Upper lobe of left lung (tissue), 4 donors: ENCODE measurements around the gene NPPC.

Source experiments
- POLR2AphosphoS5 ChIP-seq, 2 donors: sonication (generic); formaldehyde crosslinking; IDR thresholded peaks; one replicate each; pipeline ENCODE4 v1.5.1; 2017; ENCODE audit warnings: antibody characterized with exemption in 2 of 2
- TF ChIP-seq, protein P1 (sequence below), 6 experiments: fragments of 450-650 bp in 4 of 6; fragments of 200-600 bp in 2 of 6; sonication (generic) in 2 of 6; IDR thresholded peaks; one replicate each; pipeline ENCODE4 v1.5.1; 2016 to 2019; ENCODE audit warnings: antibody characterized with exemption in 6 of 6

DNA sequence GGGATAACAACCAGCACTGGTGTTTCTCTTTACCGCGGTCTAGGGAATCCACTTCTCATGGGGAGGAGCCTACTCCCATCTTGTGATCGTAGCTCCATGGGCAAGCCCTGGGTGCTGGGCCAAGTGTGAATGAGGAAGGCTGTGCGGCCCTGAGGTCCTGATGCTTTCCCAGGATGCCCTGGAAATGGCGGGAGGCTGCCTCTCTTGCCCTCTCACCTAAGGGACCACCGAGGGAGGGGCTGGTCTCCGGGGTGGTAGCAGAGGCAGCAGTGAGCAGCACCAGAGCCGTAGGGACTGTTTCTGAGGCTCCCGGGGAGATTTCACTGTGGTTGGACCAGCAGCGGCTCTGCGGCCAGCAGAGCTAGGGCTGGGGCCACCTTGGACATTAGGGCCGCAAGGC is 15.5 kb upstream of the NPPC start:
- TF ChIP-seq, protein P1, sequence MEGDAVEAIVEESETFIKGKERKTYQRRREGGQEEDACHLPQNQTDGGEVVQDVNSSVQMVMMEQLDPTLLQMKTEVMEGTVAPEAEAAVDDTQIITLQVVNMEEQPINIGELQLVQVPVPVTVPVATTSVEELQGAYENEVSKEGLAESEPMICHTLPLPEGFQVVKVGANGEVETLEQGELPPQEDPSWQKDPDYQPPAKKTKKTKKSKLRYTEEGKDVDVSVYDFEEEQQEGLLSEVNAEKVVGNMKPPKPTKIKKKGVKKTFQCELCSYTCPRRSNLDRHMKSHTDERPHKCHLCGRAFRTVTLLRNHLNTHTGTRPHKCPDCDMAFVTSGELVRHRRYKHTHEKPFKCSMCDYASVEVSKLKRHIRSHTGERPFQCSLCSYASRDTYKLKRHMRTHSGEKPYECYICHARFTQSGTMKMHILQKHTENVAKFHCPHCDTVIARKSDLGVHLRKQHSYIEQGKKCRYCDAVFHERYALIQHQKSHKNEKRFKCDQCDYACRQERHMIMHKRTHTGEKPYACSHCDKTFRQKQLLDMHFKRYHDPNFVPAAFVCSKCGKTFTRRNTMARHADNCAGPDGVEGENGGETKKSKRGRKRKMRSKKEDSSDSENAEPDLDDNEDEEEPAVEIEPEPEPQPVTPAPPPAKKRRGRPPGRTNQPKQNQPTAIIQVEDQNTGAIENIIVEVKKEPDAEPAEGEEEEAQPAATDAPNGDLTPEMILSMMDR (IDR thresholded peaks at IDR 0.05): no peak
- no peak for TF ChIP-seq POLR2AphosphoS5 (IDR thresholded peaks at IDR 0.05)
